HG03108 (cell line): ENCODE measurements around the gene LSMEM2.
"Not testable (repeated sequence)": the region's sequence is repeated elsewhere in the genome, so short reads cannot be mapped to it uniquely, and the experiment has no call there.

ENCODE experiments used
- ATAC-seq: cut with Tn5 transposase; IDR thresholded peaks from one replicate; pipeline ENCODE4 v1.9.1; 2021; ENCODE audit warnings: moderate library complexity; ENCODE audit not compliant: unreplicated experiment

LSMEM2 gene

DNA sequence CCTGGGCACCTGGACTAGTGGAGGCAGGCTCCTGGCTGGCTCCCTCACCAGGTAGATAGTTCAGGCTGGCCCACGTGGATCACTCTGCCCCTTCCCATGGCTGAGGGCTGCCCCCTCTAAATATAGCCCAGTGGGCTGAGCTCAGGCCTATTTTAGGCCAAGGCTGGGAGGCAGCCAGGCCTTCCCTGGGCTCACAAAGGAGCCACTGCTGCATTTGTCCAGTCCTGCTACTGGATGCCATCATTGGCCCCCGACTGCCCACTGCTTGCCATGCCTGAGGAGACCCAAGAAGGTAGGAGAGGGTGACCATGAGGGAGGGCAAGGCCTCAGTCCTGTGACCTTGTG is at the start of gene LSMEM2:
TSS of gene LSMEM2 (plus strand) at position 208 of the 345 bp plus-strand sequence. CDS start at position 235, 27 bp downstream.
- no peak for ATAC-seq

GRCh38 chr3:50229490-50229889 is 49.4 kb upstream of the LSMEM2 start:
- no peak for ATAC-seq

DNA sequence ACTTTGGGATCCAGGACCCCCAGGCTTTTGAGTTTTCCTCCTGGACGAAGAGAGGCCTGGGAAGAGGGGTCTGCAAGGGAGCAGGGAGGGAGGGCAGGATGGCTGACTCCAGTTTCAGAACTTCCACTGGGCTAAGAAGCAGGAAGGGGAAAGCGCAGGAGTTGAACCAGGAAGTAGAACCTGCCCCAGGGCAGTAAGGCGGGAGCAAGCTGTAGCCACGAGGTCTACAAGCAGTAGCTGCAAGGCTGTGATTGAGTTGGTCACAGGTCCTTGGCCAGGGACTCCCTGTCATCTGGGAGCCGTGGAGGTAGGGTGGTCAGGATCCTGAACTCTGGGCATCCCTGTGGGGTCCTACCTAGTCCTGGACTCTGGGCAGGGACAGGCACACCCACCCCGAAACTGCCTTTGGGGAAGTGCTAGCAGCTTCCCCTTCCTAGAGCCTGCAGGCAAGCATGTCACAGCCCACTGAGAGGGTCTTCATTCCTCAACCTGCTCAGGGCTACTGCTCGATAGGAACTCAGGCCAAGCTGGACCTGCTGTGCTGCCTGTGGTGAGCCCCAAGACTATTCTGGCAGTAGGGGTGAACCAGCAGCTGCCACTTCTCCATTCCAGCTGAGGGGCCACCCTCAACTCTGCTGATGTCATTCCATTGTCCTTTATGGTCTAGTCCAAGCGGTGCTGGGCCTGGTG is 48.6 kb upstream of the LSMEM2 start:
- no peak for ATAC-seq

DNA sequence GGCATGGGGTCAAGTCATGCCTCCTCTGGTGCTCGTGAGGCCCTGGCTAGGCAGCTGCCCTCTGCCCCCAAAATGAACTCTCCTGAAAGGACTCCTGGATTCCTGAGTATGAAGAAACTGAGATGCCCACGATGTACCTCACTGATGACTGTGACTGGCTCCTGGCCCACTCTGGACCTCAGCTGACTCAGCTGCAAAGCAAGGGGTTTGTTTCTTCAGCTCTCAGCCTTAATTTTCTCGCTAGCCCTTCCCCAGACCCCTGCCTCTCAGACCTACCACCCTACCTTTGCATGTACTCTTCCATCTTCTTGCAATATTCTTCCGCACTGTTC is 48.1 kb upstream of the LSMEM2 start:
- no peak for ATAC-seq

DNA sequence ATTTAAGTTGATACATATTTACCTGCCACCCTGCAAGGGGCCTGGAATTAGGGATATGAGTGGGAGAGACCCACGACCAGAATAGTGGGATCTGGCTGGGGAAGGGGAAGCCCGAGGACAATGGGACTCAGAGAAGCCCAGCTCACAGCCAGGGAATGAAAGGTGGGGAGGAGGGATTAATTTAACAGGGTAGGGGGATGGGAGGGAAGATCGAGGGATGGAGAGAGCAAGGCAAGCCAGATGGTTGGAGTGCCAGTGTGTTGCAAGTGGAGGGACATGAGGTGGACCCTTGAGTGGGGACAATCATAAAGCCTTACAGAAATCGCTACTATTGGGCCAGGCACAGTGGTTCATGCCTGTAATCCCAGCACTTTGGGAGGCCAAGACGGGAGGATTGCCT is 47.3 kb upstream of the LSMEM2 start:
- no peak for ATAC-seq

DNA sequence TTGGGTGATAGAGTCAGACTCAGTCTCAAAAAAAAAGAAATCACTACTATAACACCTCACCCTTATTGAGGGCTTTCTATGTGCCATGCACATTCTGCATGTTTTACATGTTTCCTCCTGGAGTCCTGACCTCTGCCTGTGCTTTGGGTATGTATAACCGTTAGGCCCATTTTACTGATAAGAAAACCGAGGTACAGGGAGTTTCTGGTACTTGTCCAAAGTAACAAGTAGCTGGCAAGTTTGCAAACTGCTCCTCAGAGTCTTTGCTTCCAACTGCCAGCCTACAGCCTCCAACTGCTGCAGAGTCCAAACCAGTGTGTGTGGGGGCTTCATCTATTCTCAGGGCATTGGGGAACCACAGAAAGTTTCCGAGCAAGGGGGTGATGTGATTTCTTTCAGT is 46.6 kb upstream of the LSMEM2 start:
- no peak for ATAC-seq

DNA sequence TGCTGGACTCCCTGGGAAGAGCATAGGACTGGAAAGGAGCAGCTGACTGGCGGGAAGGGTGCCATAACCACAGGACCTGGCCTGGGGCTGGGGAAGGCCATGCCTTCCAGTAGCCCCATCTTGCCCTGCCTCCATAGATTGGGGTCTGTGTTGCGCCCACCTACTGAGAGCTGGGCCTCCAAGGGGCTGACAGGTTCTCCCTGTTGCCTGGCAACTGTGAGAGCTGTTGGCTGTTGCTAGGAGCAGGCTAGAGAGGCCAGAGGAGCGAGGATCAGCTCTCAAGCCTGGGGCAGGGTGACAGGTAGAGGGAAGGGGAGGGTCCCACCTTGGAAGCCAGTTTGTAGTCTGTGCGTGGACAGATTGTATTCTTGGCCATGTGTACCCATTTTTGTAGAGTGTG is 45.7 kb upstream of the LSMEM2 start:
- ATAC-seq = no peak

GRCh38 chr3:50235716-50236483 is 43.0 kb upstream of the LSMEM2 start, which contains the start of gene GNAI2:
GNAI2 (plus strand) TSS chr3:50236204; CDS start chr3:50236336, 132 bp downstream.
- peak; percentile 89 for ATAC-seq

GRCh38 chr3:50236484-50237132 is 42.3 kb upstream of the LSMEM2 start:
- no peak for ATAC-seq

DNA sequence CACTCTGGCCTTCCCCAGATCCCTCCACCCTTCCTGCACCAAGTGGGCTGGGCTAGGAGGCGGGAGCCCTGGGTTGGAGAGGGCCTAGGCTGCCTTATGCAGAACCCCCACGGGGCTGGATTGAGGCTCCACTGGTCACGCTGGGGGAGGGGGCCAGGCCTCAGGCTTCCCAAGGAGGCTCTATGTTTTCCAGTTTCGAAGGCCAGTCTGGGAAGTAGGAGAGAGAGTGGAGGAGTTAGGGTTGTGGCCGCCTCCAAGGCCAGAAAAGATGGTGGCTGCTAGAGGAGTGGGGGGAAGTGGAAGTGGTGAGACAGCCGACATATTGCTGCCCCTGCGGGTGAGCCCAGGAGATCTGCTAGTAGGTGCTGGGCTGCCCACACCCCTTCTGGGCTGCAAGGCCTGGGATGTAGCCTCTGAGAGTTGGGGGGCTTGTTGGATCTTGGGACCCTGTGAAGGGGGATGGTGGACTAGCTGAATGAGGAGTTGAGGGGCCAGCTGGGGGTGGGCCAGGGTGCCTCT is 41.7 kb upstream of the LSMEM2 start:
- ATAC-seq = no peak

DNA sequence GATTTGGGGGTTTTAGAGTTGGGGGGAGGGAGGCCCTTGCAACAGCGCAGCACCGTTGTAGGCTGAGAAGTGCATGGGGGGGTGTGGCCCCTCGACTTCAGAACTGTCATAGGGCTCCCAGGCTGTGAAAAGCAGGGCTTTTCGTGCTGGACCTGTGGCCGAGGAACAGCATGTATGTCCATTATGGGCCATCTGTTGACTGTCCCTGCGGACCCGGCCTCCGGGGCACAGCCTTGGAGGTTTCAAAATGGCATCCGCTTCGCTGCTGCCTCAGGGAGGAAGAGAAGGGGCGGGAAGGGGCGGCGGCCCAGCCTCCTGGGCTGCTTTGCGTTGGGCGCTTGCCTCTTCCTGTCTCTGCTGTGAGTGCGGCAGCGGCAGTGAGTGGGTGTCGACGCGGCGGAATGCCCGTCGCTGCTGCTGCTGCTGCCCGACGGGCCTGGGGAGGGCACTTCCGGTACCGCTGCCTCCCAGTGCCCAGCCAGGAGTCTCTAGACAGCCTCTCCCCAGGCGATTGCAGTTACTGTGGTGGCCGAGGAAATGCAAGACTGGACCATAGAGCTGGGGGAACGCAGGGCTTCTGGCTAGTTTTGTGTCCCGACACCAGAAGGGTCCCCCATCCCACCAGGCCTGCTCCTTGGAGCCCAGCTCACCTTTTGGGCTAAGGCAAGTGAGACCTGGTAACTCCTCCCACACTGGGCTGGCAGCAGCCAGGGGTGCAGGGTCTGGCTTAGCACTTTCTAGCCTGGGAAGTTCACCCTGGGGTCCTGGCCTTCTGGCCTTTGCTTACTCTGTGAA is 40.9 kb upstream of the LSMEM2 start:
- peak; percentile 31 for ATAC-seq

- no peak for ATAC-seq
Observed at GRCh38 chr3:50238549-50239026, 40.3 kb upstream of the LSMEM2 start.

- no peak for ATAC-seq
Observed at GRCh38 chr3:50239649-50240048, 39.2 kb upstream of the LSMEM2 start.

DNA sequence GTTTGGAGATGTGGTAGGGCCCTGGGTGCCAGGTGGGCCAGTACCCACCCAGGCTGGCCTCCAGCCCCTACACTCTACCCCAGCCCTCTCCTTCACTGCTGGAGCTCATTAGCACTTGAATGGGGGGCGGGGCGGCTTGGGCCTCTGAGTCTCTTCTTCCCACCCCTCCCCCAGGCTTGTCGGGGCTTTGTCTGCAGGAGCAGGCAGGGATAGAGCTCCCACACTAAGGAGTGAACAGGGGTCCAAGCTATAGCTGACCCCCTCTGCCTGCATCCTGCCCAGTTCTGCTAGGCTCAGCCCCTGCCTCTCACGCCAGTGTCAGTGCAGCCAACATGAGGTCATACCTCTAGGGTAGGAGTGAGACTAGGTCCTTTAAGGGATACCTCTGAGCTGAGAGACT is 37.7 kb upstream of the LSMEM2 start:
- no peak for ATAC-seq

DNA sequence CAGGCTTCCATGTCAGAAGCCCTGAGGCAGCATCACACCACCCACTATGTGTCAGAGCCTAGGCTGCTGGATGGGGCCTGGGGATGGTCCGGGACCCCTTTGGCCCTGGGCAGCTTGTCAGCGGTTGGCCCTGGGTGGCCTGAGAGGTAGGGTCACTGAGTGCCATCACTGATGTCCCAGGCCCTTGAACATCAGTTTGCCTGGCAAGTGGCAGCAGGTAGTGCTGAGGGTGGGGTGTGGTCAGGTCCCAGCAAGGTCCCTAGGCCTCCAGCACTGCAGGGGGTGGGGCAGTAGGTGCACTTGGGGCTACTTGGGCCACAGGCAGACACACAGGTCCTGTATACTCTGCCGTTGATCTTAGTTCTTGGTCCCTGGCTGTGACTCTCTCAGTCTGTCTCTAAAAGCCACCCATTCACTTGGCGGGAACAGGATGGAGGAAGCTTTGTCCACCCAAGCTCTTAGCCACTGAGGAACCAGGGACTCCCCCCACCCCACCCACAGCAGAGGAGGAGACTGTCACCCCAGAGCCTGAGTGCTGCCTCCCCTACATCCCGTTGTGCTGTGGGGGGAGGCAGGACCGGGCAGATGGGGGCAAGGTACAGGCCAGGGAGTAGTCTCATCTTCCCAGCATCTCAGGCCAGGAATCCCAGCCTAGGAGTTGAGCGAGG is 37.0 kb upstream of the LSMEM2 start:
- ATAC-seq = no peak

DNA sequence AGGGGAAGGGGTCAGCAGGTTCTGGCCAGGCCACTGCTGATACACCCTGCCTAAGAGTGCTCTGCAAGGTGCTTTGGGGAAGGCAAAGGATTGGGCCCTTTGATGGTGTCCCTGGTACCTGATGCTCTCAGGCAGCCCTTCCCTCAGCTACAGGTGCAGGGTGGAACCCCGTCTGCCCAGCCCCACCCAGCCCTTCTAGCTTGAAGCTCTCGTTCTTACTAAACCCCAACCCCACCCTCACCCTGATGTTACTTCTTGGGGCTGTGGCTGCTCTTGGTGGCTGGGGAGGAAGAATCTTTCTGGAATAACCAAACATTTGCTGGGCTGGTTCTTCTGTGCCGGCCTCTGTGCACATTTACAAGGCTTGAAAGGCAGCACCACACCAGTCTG is 36.5 kb upstream of the LSMEM2 start:
- no peak for ATAC-seq

DNA sequence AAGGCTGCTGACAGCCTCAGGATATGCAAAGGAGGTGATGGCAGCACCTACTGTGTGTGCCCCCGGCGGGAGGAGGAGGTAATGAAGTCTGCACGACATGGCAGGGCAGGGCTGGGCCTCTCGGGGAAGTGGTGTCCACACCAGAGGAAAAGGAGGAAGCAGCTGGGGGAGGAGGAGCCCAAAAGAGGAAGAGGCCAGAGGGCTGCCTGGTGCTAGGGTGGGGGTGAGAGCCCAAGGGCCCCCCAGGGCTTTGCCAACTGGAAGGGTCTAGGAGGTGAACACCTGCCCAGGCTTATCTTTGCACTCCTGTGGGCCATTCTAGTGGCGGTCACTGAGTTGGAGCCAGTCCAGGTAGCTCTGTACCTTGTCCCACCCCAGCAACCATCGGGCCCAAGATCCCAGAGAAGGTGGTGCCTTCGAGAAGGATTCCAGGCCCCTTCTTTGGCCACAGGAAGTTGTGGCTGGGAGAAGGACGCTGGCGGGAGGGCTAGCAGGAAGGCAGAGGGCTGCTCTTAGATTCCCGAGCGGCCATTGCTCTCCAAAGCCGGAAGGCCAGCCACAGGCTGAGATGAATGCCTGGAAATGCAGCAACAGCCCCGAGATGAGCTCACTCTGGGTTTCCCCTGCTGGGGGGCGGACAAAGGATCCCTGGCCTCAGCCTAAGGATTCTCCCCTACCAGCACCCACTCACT is 35.9 kb upstream of the LSMEM2 start:
- no peak for ATAC-seq

GRCh38 chr3:50243543-50243895 is 35.4 kb upstream of the LSMEM2 start:
- no peak for ATAC-seq

DNA sequence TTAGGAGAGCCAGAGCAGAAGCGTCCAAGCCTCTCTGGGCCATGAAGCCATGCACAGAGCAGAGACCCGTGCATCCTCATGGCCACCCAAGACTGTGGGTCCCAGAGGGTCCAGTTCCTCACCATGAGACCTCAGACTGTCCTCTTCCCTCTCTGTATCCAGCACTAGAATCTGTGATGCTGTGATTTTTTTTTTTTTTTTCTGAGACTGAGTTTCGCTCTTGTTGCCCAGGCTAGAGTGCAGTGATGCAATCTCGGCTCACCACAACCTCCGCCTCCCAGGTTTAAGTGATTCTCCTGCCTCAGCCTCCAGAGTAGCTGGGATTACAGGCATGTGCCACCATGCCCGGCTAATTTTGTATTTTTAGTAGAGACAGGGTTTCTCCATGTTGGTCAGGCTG is 34.1 kb upstream of the LSMEM2 start:
- ATAC-seq = not testable (repeated sequence)

DNA sequence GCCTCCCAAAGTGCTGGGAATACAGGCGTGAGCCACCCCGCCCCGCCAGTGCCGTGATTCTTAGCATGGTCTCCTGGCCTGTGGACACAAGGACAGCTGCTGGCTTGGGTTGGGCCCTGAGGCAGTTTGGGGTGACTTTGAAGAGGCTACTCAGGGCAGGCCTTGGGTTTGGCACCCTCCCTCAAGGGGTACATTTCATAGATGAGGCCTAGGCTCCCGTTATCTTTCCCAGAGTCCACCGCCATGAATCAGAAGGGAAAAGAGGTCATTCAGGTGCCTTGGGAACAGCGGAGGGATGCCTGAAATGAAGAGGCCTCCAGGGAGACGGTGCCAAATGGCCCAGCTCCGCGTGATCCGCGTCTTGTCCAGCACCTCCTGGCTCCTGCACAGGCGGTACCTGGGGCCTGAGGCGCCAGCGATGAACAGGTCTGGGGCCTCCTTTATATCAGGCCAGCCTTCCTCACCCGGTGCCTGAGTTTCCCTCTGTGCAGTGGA is 33.6 kb upstream of the LSMEM2 start:
- no peak for ATAC-seq
